Measurements from ENCODE around the gene MTMR6. TPM values are rescaled to one million over a fixed set of nuclear protein-coding genes. Genes with fewer than 3 reads are reported as not detected.

MTMR6 gene
- 40.8 and 46.0 TPM in 2 replicates for total RNA-seq (2014; rRNA removed; shearing (Covaris generic))

GRCh38 chr13:25286969-25287961 lies at the start of gene MTMR6:
Gene MTMR6, minus strand, starts transcription at chr13:25287488. Its CDS starts 241 bp downstream, at chr13:25287247.
- peak; percentile 80 for DNase-seq (ENCODE audit: low read depth)

- no peak for DNase-seq (ENCODE audit: low read depth)
Measured at GRCh38 chr13:25335856-25336255, 48.6 kb upstream of the MTMR6 start.

GRCh38 chr13:25330541-25330940 lies 43.3 kb upstream of the MTMR6 start:
- DNase-seq (ENCODE audit: low read depth): no peak

- DNase-seq (ENCODE audit: low read depth): peak; percentile 9
Measured at GRCh38 chr13:25329706-25330105, 42.4 kb upstream of the MTMR6 start.

GRCh38 chr13:25324100-25324499 lies 36.8 kb upstream of the MTMR6 start:
- no peak for DNase-seq (ENCODE audit: low read depth)

- DNase-seq (ENCODE audit: low read depth): no peak
Measured at GRCh38 chr13:25319771-25320170, 32.5 kb upstream of the MTMR6 start.

GRCh38 chr13:25318946-25319345 lies 31.7 kb upstream of the MTMR6 start:
- peak; percentile 38 for DNase-seq (ENCODE audit: low read depth)

GRCh38 chr13:25310891-25311290 lies 23.6 kb upstream of the MTMR6 start:
- no peak for DNase-seq (ENCODE audit: low read depth)

GRCh38 chr13:25306671-25307464 lies 19.6 kb upstream of the MTMR6 start:
- DNase-seq (ENCODE audit: low read depth): no peak

- DNase-seq (ENCODE audit: low read depth): no peak
Measured at GRCh38 chr13:25302121-25302520, 14.8 kb upstream of the MTMR6 start.

- peak; percentile 92 for DNase-seq (ENCODE audit: low read depth)
Measured at GRCh38 chr13:25301347-25302113, 14.2 kb upstream of the MTMR6 start, which contains the start of gene NUP58. Gene NUP58, plus strand, starts transcription at chr13:25301625. Its CDS starts 149 bp downstream, at chr13:25301774.

- peak; percentile 50 for DNase-seq (ENCODE audit: low read depth)
Measured at GRCh38 chr13:25300861-25301346, 13.6 kb upstream of the MTMR6 start.

- DNase-seq (ENCODE audit: low read depth): no peak
Measured at GRCh38 chr13:25295701-25296100, 8.4 kb upstream of the MTMR6 start.

GRCh38 chr13:25295228-25295627 lies 7.9 kb upstream of the MTMR6 start:
- DNase-seq (ENCODE audit: low read depth): no peak

- peak; percentile 46 for DNase-seq (ENCODE audit: low read depth)
Measured at GRCh38 chr13:25292301-25292700, 5.0 kb upstream of the MTMR6 start.

GRCh38 chr13:25291691-25292090 lies 4.4 kb upstream of the MTMR6 start:
- no peak for DNase-seq (ENCODE audit: low read depth)

- no peak for DNase-seq (ENCODE audit: low read depth)
Measured at GRCh38 chr13:25288966-25289365, 1.7 kb upstream of the MTMR6 start.

GRCh38 chr13:25286308-25286968 lies 850 bp downstream of the MTMR6 start:
- DNase-seq (ENCODE audit: low read depth): peak; percentile 54

GRCh38 chr13:25281935-25282332 lies 5.4 kb downstream of the MTMR6 start:
- DNase-seq (ENCODE audit: low read depth): no peak

- no peak for DNase-seq (ENCODE audit: low read depth)
Measured at GRCh38 chr13:25281193-25281934, 5.9 kb downstream of the MTMR6 start.
